ENCODE results near the gene COL23A1.

Gene COL23A1

DNA sequence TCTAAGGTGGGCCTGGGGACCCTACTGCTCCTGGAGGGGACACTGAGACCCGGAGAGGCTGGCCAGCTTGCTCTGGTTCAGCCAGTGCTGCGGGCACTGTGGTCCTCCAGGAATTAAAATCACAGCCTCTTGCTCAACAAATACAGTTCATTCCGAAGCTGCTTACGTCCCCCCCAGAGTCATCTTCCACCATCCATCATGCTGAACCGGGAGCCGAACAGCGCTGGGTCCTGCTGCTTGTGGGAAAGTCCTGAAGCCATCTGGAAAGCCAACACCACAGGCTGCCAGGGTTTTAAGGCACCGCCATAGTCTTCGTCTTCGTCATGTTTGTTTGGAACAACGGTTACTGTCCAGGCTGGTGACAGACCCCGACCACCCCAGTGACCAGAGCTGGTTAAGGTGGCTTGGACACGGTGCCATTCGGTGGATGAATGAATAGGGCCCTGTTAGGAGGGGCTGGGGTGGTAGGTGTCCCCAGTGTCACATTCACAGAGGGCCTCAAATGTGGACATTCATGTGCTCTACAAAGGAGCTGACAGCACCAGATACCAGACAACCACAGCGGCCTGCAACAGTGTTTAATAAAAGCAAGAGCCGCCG is 276.0 kb downstream of the COL23A1 start:
- TF ChIP-seq, protein P1, sequence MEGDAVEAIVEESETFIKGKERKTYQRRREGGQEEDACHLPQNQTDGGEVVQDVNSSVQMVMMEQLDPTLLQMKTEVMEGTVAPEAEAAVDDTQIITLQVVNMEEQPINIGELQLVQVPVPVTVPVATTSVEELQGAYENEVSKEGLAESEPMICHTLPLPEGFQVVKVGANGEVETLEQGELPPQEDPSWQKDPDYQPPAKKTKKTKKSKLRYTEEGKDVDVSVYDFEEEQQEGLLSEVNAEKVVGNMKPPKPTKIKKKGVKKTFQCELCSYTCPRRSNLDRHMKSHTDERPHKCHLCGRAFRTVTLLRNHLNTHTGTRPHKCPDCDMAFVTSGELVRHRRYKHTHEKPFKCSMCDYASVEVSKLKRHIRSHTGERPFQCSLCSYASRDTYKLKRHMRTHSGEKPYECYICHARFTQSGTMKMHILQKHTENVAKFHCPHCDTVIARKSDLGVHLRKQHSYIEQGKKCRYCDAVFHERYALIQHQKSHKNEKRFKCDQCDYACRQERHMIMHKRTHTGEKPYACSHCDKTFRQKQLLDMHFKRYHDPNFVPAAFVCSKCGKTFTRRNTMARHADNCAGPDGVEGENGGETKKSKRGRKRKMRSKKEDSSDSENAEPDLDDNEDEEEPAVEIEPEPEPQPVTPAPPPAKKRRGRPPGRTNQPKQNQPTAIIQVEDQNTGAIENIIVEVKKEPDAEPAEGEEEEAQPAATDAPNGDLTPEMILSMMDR (IDR thresholded peaks at IDR 0.05; ENCODE audit: insufficient read depth, low read depth, low read length, missing control alignments) = no peak
- no peak for DNase-seq (ENCODE audit: low read depth)
- no peak overlapping the region for H3K4me3 ChIP-seq (ENCODE audit: low read length)

DNA sequence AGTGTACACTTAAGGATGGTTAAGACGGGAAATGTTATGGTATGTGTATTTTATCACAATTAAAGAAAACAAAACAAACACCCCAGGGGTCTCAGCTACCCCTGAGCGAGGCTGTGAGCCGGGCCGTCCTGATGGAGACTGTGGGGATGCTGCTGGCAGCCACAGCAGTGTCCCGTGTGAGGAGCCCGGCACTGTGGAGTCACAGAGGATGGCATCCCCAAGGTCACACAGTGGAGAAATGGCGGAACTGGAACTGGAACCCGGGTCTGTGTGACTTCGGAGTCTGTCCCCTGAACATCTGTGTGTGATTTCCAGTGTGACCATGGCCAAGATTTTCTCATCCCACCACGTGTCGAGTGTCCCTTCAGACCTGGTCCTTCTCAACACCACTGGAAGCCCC is 276.9 kb downstream of the COL23A1 start:
- H3K4me3 ChIP-seq (ENCODE audit: low read length) = no peak overlapping the region
- TF ChIP-seq, protein P1 (IDR thresholded peaks at IDR 0.05; ENCODE audit: insufficient read depth, low read depth, low read length, missing control alignments) = no peak
- DNase-seq (ENCODE audit: low read depth) = no peak

DNA sequence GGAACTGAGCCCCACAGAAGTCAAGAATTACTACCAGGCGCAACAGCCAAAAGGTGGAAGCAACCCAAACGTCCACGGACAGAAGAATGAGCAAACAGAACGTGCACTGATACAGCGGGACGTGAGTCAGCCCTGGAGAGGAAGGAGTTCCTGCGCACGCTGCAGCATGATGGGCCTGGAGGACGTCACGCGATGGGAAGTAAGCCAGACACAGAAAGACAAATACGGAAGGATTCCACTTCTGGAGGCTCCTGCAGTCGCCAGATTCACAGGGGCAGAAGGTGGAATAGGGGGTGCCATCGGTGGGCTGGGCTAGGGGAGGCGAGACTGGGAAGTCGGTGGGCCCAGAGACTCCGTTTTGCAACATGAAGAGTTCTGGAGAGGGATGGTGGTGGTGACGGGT is 277.3 kb downstream of the COL23A1 start:
- DNase-seq (ENCODE audit: low read depth) = no peak
- TF ChIP-seq, protein P1 (IDR thresholded peaks at IDR 0.05; ENCODE audit: insufficient read depth, low read depth, low read length, missing control alignments) = no peak
- H3K4me3 ChIP-seq (ENCODE audit: low read length) = no peak overlapping the region

DNA sequence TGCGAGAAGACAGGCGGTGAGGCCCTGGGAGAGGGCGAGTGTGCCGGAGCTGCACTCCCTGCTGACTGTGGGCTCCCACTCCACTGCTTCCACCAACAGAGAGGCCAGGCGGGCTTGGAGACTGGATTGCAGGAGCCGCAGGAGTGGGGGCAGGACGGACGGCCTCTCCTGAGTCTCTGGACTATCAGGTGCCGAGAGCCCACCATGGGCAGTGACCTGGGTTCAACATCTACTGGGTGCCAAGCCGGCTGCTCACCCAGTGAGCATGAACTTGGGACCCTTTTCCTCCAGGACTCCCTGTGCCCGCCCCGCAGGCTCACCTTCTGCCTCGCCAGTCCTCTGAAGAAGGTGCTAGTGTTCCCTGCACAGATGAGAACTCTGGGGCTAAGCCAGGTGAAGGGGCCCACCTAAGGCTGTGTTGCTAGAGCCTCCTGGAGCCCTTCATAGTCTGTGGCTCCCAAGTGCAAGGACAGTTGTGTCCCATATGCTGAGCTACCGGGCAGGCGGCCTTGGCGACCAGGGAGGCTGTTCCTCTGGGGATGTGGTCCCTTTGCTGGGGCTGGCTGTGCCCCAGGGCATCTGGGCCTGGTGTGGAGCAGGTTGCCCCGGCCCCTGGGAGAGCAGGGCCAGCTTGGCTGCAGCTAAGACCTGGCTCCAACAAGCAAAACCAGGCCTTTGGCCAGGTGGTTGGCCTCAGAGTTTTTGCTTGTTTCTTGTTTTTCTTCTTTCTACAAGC is 279.9 kb downstream of the COL23A1 start:
- TF ChIP-seq, protein P1 (IDR thresholded peaks at IDR 0.05; ENCODE audit: insufficient read depth, low read depth, low read length, missing control alignments) = no peak
- no peak overlapping the region for H3K4me3 ChIP-seq (ENCODE audit: low read length)
- DNase-seq (ENCODE audit: low read depth) = no peak

DNA sequence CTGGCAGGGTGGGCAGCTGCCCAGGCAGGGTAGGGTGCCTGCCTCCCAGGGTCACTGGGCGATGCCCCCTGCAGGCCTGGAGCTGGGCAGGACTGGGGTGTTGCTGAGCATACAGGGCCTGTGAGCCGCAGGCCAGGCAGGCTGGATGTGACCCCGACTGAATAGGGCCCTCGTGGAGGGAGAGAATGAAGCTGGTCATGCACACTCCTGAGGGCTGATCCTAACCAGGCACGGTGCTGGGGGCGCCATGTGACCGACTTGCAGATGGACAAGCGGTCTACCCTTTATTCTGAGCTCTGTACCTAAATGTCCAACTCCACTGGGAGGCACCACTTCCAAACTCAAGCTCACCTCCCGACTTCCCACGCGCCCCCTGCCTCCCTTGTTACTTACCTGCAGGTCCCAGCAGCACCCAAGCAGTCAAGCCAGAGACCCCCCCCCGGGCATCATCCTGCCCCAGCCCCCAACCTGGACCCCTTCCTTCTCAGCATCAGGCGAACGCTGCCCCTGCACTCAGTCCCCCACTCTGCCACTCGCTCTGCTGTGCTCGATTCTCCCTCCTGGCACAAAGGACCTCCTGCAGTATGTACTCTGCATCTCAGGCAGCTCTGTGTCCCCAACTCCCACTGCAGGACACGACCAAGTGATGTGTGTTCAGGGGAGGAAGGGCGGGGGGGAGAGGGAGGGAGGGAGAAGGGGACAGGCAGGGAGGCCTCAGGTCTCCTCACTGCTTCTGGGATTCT is 280.8 kb downstream of the COL23A1 start:
- DNase-seq (ENCODE audit: low read depth) = no peak
- TF ChIP-seq, protein P1 (IDR thresholded peaks at IDR 0.05; ENCODE audit: insufficient read depth, low read depth, low read length, missing control alignments) = no peak
- H3K4me3 ChIP-seq (ENCODE audit: low read length) = no peak overlapping the region

DNA sequence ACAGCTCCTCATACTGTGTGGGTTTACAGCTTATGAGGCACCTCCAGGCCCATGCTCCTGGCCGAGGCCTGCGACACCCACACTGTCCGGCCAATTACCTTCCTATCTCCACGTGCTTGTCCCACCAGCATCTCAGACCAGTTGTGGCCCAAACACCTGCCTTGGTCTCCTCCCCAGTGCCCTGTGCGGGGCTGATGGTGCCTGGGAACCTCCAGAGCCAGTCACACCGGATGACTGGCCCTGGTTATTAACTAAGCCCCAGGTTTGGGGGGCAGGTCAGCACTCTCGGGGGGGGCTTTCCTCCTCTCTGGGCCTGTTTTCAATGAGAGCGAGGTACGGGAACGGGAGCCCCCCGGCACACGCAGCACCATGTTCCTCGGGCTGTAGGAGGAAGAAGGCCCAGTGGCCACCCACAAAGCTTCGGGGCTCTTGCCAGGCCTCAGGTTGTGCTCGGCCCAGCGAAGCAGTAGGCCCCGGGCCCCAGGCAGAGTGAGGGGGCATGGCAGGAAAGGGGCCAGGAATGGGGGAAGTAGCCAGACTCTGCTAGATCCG is 281.6 kb downstream of the COL23A1 start:
- H3K4me3 ChIP-seq (ENCODE audit: low read length) = no peak overlapping the region
- TF ChIP-seq, protein P1 (IDR thresholded peaks at IDR 0.05; ENCODE audit: insufficient read depth, low read depth, low read length, missing control alignments) = no peak
- no peak for DNase-seq (ENCODE audit: low read depth)

Measured in epithelial cell of esophagus (primary cell).